Erythroblast (primary cell): ENCODE measurements around the gene UBE2U.

Source experiments
- GATA1 ChIP-seq: IDR thresholded peaks from 2 replicates; pipeline ENCODE4 v1.6.1; 2011; ENCODE audit warnings: low read depth, mild to moderate bottlenecking, control low read depth, low read length, moderate library complexity
- POLR2A ChIP-seq: IDR thresholded peaks from 2 replicates; pipeline ENCODE4 v1.6.1; 2011; ENCODE audit warnings: mild to moderate bottlenecking, low read length

DNA sequence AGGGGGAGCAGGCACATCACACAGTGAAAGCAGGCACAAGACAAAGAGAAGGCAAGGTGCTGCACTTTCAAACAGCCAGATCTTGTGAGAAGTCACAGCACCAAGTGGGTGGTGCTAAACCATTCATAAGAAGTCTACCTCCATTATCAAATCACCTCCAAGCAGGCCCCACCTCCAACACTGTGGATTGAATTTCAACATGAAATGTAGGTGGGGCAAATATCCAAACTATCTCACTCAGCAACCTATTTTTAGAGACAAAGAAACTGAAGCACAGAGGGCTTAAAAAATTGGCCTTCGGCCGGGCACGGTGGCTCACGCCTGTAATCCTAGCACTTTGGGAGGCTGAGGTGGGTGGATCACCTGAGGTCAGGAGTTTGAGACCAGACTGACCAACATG, 90.4 kb downstream of the UBE2U start:
- TF ChIP-seq POLR2A (no peak), GATA1 (no peak)
